CD1c-positive myeloid dendritic cell (primary cell): ENCODE data around the gene SLC24A5.

ENCODE experiments used
- DNase-seq: peaks from one replicate; pipeline ENCODE4 v3.0.0-alpha.2; 2016; ENCODE audit errors: extremely low spot score

The SLC24A5 gene

GRCh38 chr15:48120745-48121144 lies at the start of gene SLC24A5:
SLC24A5 (plus strand) TSS chr15:48120990; CDS start chr15:48121045, 55 bp downstream.
- no peak for DNase-seq

GRCh38 chr15:48072941-48073340 lies 47.8 kb upstream of the SLC24A5 start:
- DNase-seq: no peak

GRCh38 chr15:48073881-48074280 lies 46.9 kb upstream of the SLC24A5 start:
- DNase-seq: no peak

GRCh38 chr15:48076454-48076853 lies 44.3 kb upstream of the SLC24A5 start:
- DNase-seq: no peak

DNA sequence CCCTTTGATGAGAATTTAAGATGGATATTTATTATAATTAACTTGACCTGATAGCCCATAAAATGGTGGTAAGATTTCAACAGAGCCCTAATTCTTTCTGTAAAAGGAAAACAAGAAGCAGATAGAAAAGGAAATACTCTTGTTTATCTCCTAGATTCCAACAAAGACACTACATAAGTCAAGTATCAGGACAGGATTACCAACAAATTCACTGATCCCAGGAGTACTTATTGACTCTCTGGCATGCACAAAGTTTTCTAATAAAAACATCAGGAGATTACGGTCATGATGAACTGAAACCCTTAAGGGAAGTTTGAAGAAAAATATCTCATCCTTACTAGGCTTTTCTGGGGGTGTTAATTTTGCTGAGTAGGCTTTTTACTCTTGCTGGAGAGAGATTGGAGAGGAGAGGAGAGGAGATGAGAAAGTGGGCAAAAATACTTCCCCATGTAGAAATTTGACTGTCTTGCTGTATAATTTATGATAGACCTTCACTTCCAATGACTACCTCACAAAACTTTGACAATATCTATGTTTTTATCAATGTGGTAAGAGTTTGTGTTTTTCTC lies 43.1 kb upstream of the SLC24A5 start:
- DNase-seq: no peak

GRCh38 chr15:48084759-48085590 lies 35.8 kb upstream of the SLC24A5 start:
- DNase-seq: no peak

- no peak for DNase-seq
Observed at GRCh38 chr15:48085591-48085930, 35.2 kb upstream of the SLC24A5 start.

- DNase-seq: no peak
Observed at GRCh38 chr15:48086133-48086532, 34.7 kb upstream of the SLC24A5 start.

- DNase-seq: no peak
Observed at GRCh38 chr15:48086576-48086975, 34.2 kb upstream of the SLC24A5 start.

DNA sequence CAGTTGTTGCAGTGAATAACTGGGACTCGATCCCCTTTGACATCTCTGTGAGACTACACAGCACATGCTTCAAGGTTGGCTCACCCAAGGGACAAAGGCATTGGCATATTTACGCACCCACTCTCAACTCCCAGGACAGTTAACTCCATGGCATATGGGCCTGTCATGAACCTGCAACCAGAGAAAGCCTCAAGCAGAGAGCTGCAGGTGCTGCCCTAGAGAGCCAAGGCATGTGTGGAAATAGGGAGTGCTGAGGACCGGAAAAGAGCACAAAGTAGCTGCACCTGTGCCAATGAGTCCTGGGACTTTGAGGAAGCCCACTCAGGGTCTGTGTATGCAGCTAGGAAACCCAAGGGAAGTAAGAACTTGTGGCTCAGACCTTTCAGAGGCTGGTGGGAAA lies 32.9 kb upstream of the SLC24A5 start:
- no peak for DNase-seq

DNA sequence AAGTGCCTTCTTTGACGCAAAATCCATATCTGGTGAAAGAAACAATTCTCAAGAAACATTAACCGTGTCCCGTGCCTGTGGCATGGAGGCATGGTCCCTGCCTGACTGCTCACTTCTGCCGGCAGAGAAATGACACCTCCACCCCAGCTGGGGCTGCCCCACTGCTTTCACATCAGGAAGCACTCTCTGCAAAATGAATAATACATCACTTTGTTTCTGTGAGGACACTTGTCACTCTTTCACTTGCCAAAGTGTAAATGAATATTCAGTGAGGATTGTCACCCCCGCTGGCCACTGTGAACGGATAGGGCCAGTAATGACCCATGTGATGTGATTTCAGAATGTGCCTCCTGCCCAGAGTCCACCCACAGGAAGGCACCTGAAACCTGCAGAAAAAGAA lies 31.1 kb upstream of the SLC24A5 start:
- no peak for DNase-seq

DNA sequence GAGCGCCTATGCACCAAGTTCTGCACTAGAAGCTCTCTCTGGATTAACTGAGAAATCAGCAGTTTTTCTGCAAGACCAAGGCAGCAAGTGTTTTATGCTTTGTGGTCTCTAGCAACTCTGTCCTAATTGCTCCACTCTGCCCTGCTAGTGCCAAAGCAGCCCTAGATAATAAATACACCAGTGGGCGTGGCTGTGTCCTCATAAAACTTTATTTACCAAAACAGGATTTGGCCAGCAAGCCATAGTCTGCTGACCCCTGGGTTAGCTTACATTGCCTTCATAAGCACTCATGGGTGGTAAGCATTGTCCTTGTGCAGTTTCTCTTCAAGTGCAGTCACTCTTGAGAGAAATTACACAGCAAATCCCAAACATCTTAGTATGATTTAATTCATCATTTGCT lies 30.7 kb upstream of the SLC24A5 start:
- DNase-seq: no peak

DNA sequence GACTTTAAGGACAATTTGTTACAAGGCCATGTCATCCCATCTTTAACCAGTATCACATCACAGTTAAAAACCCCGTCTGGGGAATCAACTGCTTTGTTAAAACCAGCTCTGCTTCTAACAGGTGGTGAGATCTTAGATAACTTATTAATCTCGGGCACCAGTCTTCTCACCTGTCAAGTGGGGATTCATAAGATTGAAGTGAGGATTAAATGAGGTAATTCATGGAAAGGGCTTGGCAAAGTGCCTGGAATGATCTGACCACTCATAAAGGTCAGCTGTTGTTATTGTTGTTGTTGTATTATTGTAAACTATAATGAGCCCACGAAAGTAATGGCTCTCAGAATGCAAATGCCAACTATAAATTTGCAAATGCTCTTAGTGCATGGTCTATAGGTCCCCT lies 30.1 kb upstream of the SLC24A5 start:
- DNase-seq: no peak

DNA sequence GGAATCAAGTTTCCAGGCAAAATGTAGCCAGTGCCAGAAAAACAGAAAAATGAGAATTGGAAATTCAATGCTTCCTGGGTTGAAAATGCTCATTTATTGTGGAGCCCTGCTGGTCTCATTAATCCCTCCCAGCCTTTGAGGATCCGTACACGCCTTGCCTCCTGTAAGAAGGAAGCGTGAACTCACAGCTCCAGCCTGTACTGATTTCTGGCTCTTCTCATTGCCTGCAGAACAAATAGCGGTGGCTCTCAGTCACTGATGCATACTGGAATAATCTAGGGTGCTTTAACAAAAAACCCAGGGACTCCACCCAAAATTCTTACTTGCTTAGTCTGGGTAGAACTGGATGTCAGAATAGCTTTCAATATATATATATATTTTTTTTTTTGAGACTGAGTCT lies 29.3 kb upstream of the SLC24A5 start:
- no peak for DNase-seq

DNA sequence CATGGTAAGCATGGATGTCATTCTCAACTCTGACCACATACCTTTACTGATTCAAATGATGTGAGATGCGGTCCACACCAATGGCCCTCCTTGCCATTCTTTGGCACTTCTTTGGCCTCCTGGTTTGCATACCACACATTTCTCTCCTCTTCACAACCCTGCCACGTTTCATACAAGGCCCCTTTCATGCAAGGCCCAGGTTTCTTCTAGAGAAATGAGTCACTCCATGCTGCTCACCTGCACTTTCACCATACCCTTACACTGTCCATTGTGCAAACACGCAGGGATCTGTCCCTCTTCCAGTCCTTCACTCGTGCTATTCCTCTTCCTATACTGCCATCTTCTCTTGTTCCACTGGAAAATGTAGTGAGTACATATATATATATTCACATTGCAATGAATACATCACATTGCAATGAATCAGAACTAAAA lies 24.4 kb upstream of the SLC24A5 start:
- DNase-seq: no peak

- DNase-seq: no peak
Observed at GRCh38 chr15:48096813-48097212, 24.0 kb upstream of the SLC24A5 start.

GRCh38 chr15:48097264-48097663 lies 23.5 kb upstream of the SLC24A5 start:
- no peak for DNase-seq

DNA sequence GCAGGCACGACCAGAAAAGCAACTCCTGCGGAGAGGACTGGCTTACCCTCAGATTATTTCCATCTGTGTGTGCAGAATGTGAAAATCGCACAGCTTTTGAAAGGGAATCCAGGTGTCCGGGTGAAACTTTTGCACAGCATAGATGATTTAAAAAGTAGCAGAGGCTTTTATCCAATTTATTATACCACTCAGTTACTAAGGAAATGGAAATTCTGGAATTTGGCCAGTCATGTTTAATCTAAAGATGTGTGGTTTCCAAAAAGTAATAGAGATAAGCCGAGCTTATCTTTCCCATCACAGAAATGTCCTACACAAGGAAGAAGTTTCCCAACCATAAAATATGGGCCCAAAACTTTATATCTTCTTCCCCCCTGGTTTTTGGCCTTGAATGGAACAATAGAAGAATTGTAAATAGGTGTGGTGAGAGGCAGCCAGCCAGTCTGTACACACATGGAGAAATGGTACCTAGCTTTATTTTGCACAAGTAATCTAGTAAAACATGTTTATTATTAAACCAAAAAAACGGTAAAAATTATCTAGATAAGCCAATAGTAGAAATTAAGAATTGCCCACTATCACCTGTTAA lies 19.3 kb upstream of the SLC24A5 start:
- no peak for DNase-seq

GRCh38 chr15:48102167-48102566 lies 18.6 kb upstream of the SLC24A5 start:
- DNase-seq: no peak

DNA sequence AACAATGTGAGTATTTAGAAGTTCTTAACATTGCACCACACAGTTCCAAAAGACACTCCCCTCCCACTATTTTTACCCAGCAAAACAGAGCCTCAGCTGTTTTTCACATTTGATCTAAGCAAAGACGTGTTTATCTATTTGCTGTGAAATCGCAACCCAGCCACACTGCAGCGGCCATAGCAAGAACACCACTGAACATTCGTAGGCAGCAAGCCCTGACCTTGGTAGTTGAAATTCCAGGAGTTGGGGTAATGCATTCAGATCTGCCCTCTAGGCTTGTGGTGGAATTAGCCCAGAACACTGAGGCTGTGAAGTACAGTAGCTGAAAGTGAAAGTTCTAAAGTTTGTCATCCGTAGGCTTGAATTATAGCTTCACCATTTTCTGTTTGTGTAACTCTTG lies 17.1 kb upstream of the SLC24A5 start:
- DNase-seq: no peak

GRCh38 chr15:48105936-48106335 lies 14.9 kb upstream of the SLC24A5 start:
- no peak for DNase-seq

GRCh38 chr15:48109212-48109611 lies 11.6 kb upstream of the SLC24A5 start:
- DNase-seq: no peak

DNA sequence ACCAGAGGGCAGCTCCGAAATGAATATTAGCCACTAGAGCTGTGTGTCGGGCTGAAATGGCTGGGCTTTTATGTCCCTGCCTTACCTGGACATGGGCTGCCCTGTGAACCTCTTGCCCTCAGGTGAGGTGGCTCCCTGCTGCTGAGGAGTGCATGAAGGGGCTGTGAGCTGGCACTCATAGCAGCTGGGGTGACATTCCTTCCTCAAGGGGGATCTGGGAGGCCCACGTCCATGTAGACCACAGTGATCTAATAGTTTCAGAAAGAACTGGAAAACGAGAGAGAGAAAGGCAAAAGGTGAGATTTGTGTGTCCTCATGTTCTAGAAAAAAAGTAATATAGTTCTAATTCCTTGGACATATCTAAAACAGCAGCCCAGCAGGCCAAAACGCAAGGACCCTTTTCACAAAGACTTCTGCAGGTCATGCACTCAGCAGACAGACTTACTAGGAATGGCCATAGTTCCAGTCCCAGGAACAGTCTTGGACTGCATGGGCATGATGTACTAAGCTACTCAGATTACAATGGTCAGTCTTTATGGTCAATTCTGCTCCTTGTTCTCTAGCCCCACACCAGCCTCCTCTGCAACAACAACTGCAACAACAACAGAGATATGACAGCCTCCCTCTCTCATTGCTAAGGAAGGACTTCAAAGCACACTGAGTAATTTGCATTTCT lies 10.8 kb upstream of the SLC24A5 start:
- no peak for DNase-seq
